Tibial artery (tissue), 4 donors: ENCODE results near the gene ALCAM.

Source experiments
- DNase-seq, 2 donors: peaks; one replicate each; pipeline ENCODE4 v3.0.0-alpha.2; 2019
- H3K27ac ChIP-seq, 2 donors: fragments of 200-600 bp; sonication (generic) in 1 of 2; 1 replicate in 1 of 2; 2 replicates in 1 of 2; pipeline ENCODE4 v1.5.1; 2018 to 2019; ENCODE audit warnings: mild to moderate bottlenecking in 1 of 2
- H3K27me3 ChIP-seq, 2 donors: fragments of 200-600 bp; sonication (generic) in 1 of 2; one replicate each; pipeline versions ENCODE4 v1.5.1 to v1.6.0; 2016 to 2019
- H3K36me3 ChIP-seq, 3 donors: fragments of 200-600 bp; sonication (generic) in 2 of 3; one replicate each; pipeline ENCODE4 v1.5.1; 2016 to 2019; ENCODE audit warnings: mild to moderate bottlenecking in 2 of 3
- H3K4me1 ChIP-seq, 4 donors: fragments of 200-600 bp; sonication (generic) in 2 of 4; 1 replicate in 3 of 4; 2 replicates in 1 of 4; pipeline ENCODE4 v1.5.1; 2016 to 2019
- H3K4me3 ChIP-seq, 2 donors: fragments of 200-600 bp; sonication (generic) in 1 of 2; 1 replicate in 1 of 2; 2 replicates in 1 of 2; pipeline ENCODE4 v1.5.1; 2018 to 2019; ENCODE audit warnings: mild to moderate bottlenecking in 2 of 2
- H3K9me3 ChIP-seq, 3 donors: fragments of 200-600 bp; sonication (generic) in 1 of 3; one replicate each; pipeline ENCODE4 v1.5.1; 2016 to 2019
- intact Hi-C: fragments of 100-400 bp; cut with DNase I; formaldehyde crosslinking; loops from one replicate; pipeline ENCODE4 v1.15.0; 2023; ENCODE audit warnings: low total_unique reads
- TF ChIP-seq, protein P1 (sequence below), 2 experiments: fragments of 200-600 bp in 1 of 2; fragments of 450-650 bp in 1 of 2; IDR thresholded peaks; one replicate each; pipeline ENCODE4 v1.5.1; 2017 to 2019; ENCODE audit warnings: antibody characterized with exemption in 2 of 2, mild to moderate bottlenecking in 1 of 2, moderate library complexity in 1 of 2

Gene ALCAM

DNA sequence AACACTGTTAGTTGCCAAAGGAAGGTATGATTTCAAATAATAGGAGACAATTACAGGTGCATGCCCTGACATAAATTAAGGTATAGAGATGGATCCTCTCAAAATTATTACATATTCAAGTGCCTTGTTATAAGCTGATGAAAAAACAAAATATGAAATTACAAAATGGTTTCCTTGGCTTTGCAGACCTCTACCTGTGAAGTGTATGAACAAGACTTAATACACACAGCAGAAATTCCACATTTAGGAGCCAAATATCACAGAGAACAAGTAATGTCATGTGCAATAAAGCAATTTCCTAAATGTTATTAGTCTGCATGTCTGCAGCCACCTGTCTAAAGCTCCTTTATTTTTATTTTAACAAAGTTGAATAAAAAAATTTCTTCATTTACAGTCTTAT, 151.5 kb downstream of the ALCAM start:
- Histone ChIP-seq H3K27ac (no peak overlapping the region), H3K9me3 (no peaks in the 10 kb centered on the region)
- intact Hi-C loops: no loop called here

DNA sequence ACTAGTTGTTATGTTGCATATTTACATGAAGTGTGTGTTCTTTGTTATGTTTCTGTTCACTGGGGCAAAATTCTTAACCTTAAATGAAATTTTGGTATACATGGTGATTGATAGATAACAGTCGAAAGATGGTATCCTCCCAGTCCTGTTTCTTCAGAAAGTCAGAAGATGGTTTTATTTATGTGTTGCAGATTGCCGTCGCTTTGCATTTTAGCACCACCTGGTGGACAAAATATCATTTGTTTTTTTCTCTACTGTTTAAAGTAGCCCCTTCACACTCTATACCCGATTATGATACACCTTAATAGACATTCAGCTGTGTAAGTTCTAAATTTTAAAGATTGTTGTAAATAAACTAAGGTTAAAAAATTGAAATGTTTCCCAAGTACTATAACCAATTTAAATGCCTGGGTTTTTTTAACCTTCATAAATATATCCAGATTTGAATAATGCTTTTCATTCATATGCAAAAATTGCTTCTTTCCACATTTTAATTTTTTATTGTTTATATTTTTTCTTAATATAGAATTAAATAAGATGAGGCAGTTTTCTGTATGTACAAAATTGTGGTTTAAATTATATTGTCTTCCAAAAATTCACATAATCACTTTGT, 152.2 kb downstream of the ALCAM start:
- Histone ChIP-seq H3K27me3 (no peaks in the 10 kb centered on the region), H3K4me3 (no peak overlapping the region), H3K4me1 (no peaks in the 10 kb centered on the region), H3K36me3 (no peaks in the 10 kb centered on the region), H3K27ac (no peak overlapping the region), H3K9me3 (no peaks in the 10 kb centered on the region)
- TF ChIP-seq, protein P1, sequence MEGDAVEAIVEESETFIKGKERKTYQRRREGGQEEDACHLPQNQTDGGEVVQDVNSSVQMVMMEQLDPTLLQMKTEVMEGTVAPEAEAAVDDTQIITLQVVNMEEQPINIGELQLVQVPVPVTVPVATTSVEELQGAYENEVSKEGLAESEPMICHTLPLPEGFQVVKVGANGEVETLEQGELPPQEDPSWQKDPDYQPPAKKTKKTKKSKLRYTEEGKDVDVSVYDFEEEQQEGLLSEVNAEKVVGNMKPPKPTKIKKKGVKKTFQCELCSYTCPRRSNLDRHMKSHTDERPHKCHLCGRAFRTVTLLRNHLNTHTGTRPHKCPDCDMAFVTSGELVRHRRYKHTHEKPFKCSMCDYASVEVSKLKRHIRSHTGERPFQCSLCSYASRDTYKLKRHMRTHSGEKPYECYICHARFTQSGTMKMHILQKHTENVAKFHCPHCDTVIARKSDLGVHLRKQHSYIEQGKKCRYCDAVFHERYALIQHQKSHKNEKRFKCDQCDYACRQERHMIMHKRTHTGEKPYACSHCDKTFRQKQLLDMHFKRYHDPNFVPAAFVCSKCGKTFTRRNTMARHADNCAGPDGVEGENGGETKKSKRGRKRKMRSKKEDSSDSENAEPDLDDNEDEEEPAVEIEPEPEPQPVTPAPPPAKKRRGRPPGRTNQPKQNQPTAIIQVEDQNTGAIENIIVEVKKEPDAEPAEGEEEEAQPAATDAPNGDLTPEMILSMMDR (IDR thresholded peaks at IDR 0.05): peak; percentile 56 to 60
- intact Hi-C loops: no loop called here
- no peak for DNase-seq

More for the DNA sequence above, 151.5 kb downstream of the ALCAM start:
- Histone ChIP-seq H3K4me3 (no peak overlapping the region), H3K4me1 (no peaks in the 10 kb centered on the region), H3K36me3 (no peaks in the 10 kb centered on the region), H3K27me3 (no peaks in the 10 kb centered on the region)
- TF ChIP-seq, protein P1 (IDR thresholded peaks at IDR 0.05): no peak
- DNase-seq: no peak

DNA sequence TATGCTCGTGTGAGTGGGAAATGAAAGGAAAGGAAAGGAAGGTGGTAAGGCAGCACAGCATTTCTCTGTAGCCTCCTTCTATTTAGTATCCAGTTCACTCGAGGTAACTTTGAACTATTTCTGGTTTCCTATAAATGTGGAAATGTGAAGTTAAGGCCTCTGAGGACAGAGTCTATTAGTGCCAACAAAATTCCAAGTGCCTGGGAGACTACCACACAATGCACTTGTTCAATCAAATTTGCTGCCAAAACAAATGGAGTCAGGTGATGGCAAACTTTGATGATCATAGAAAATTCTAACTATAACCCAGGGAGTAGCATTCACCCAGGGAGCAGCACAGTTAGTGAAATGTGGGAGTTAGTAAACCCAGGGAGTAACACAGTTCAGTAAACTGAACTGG, 155.1 kb downstream of the ALCAM start:
- intact Hi-C loops: no loop called here
- DNase-seq: no peak
- Histone ChIP-seq H3K27ac (no peak overlapping the region), H3K27me3 (no peaks in the 10 kb centered on the region), H3K4me3 (no peak overlapping the region), H3K9me3 (no peaks in the 10 kb centered on the region), H3K4me1 (no peaks in the 10 kb centered on the region), H3K36me3 (no peaks in the 10 kb centered on the region)
- TF ChIP-seq, protein P1 (IDR thresholded peaks at IDR 0.05): no peak

DNA sequence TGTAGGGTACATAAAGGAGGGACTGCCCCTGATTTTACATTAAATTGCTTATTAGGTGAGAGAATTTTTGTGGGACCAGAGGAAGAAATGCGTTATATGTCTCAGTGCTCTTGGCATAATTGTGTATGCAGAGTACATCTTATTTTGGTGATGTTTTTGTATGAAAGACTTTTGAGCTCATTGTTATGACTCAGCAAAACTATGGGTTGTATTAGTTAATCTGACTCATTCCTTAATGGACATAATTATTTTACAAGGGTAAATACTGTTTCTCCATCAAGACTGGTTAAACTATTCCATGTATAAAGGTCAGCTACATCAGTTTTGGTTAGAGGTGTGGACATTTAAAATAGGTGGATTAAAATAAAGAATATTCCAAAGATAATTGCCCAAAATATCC, 156.8 kb downstream of the ALCAM start:
- TF ChIP-seq, protein P1 (IDR thresholded peaks at IDR 0.05): no peak

DNA sequence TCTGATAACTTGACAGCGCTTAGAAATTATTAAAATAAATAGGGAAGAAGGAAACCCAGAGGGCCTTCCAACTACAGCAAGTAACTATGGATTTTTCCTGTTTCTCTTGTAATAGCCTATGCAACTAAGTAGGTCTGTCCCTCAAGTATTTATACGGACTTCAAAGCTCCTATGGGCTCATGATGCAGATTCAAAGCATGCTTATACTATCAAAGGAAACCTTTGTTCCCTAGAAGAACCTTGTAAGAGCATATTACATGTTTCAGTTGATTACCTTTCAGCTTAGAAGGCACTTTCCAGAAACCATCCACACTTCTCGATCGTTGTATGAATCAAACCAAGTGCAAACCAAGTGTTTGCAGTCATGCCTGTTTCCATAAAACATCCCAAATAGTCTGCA, 158.8 kb downstream of the ALCAM start:
- Histone ChIP-seq H3K27ac (no peak overlapping the region), H3K36me3 (no peaks in the 10 kb centered on the region), H3K4me3 (no peak overlapping the region), H3K4me1 (no peaks in the 10 kb centered on the region), H3K27me3 (no peaks in the 10 kb centered on the region), H3K9me3 (no peaks in the 10 kb centered on the region)
- TF ChIP-seq, protein P1 (IDR thresholded peaks at IDR 0.05): no peak
- intact Hi-C loops: no loop called here
- DNase-seq: no peak

More for the DNA sequence above, 156.8 kb downstream of the ALCAM start:
- no peak overlapping the region for H3K27ac ChIP-seq
- no peaks in the 10 kb centered on the region for H3K27me3 ChIP-seq
- H3K4me1 ChIP-seq: no peaks in the 10 kb centered on the region
- no peak for DNase-seq
- H3K4me3 ChIP-seq: no peak overlapping the region
- H3K36me3 ChIP-seq: no peaks in the 10 kb centered on the region
- intact Hi-C loops: no loop called here
- no peaks in the 10 kb centered on the region for H3K9me3 ChIP-seq
